Sigmoid colon (tissue), 7 donors: ENCODE measurements around the gene SLAMF1. TPM values are rescaled to one million over a fixed set of nuclear protein-coding genes. Genes with fewer than 3 reads are reported as not detected.

Experiments used
- DNase-seq: peaks from one replicate; pipeline ENCODE4 v3.0.0-alpha.2; 2019
- H3K27ac ChIP-seq, 4 donors: fragments of 200-600 bp; sonication (generic); one replicate each; pipeline ENCODE4 v1.5.1; 2016 to 2019; ENCODE audit warnings: mild to moderate bottlenecking in 1 of 4
- H3K27me3 ChIP-seq, 3 donors: fragments of 200-600 bp; sonication (generic); one replicate each; pipeline ENCODE4 v1.5.1; 2019; ENCODE audit warnings: mild to moderate bottlenecking in 1 of 3
- H3K36me3 ChIP-seq, 4 donors: fragments of 200-600 bp; sonication (generic); one replicate each; pipeline ENCODE4 v1.5.1; 2016 to 2019
- H3K4me1 ChIP-seq, 4 donors: fragments of 200-600 bp; sonication (generic); one replicate each; pipeline ENCODE4 v1.5.1; 2017 to 2019
- H3K4me3 ChIP-seq, 4 donors: fragments of 200-600 bp; sonication (generic); one replicate each; pipeline ENCODE4 v1.5.1; 2017 to 2019; ENCODE audit warnings: mild to moderate bottlenecking in 2 of 4, moderate library complexity in 1 of 4
- H3K9me3 ChIP-seq, 4 donors: fragments of 200-600 bp in 3 of 4; sonication (generic) in 3 of 4; one replicate each; pipeline versions ENCODE4 v1.5.1 to v1.6.1; 2013 to 2019
- EP300 ChIP-seq, 4 donors: sonication (generic); formaldehyde crosslinking; IDR thresholded peaks; one replicate each; pipeline ENCODE4 v1.6.1; 2017; ENCODE audit warnings: antibody characterized with exemption in 4 of 4
- POLR2A ChIP-seq, 2 donors: fragments of 450-650 bp; IDR thresholded peaks; one replicate each; pipeline ENCODE4 v1.6.1; 2016; ENCODE audit warnings: antibody characterized with exemption in 2 of 2, mild to moderate bottlenecking in 2 of 2, moderate library complexity in 2 of 2
- POLR2AphosphoS5 ChIP-seq, 4 donors: sonication (generic); formaldehyde crosslinking; IDR thresholded peaks; one replicate each; pipeline ENCODE4 v1.6.1; 2017; ENCODE audit warnings: antibody characterized with exemption in 4 of 4
- WGBS, 2 donors: extraction: QIAGEN DNeasy Blood & Tissue Kit; methylation state at CpG; one replicate each; pipeline ENCODE4 v1.1.7; 2013; 5-methylcytosine and 5-hydroxymethylcytosine counted together
- intact Hi-C: fragments of 100-400 bp; cut with DNase I; formaldehyde crosslinking; loops from one replicate; pipeline ENCODE4 v1.15.1; 2023
- polyA plus RNA-seq, 3 donors: library from polyadenylated mRNA; stranded (reverse); fragments of 200-250 nt; gene quantifications; one replicate each; pipeline ENCODE4 v1.2.3, GENCODE V29; 2013
- total RNA-seq, 4 donors: library from RNA; depleted of rRNA; stranded (reverse); fragments of >200 nt; gene quantifications; one replicate each; pipeline ENCODE4 v1.1.0, GENCODE V29; 2016
- TF ChIP-seq, protein P1 (sequence below), 4 experiments: fragments of 450-650 bp in 3 of 4; fragments of 200-600 bp in 1 of 4; IDR thresholded peaks; one replicate each; pipeline ENCODE4 v1.5.1; 2016 to 2019; ENCODE audit warnings: antibody characterized with exemption in 4 of 4, mild to moderate bottlenecking in 3 of 4, moderate library complexity in 2 of 4
- donor health status: healthy with polysubstance abuse.
- donor health status: Bipolar disorder and iron deficiency.
- donor health status: healthy.

The SLAMF1 gene
- total and polyA plus RNA-seq, 7 donors: under 0.01 to 6.1 (median 0.28) TPM; not detected in 2

DNA sequence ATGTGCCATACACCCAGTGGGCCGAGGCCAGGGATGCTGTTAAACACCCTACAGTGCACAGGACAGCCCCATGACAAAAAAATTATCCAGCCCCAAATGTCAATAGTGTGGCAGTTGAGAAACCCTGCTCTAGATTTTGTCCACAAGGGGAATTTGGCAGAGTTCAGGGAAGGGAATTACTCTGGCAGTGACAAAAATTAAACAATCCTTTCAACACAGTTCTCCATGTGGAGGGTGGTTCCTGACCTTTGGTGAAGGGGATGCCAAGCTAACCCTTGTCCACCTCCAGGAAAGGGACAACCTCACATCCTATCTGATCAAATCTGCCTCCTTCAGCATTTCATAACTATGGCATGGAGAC, 39.2 kb downstream of the SLAMF1 start:
- Histone ChIP-seq H3K27me3 (peaks cover 0 to 4% (median 0%) of the 10 kb centered on the region in 3 donors), H3K4me1 (no peaks in the 10 kb centered on the region), H3K27ac (no peak overlapping the region), H3K9me3 (no peaks in the 10 kb centered on the region), H3K4me3 (no peak overlapping the region), H3K36me3 (no peaks in the 10 kb centered on the region)
- intact Hi-C loops: loop anchor here (5.0 kb wide), 1 partner anchor 180 kb away; no protein-coding TSS in a partner anchor
- no peak for TF ChIP-seq POLR2A (IDR thresholded peaks at IDR 0.05)
- TF ChIP-seq, protein P1, sequence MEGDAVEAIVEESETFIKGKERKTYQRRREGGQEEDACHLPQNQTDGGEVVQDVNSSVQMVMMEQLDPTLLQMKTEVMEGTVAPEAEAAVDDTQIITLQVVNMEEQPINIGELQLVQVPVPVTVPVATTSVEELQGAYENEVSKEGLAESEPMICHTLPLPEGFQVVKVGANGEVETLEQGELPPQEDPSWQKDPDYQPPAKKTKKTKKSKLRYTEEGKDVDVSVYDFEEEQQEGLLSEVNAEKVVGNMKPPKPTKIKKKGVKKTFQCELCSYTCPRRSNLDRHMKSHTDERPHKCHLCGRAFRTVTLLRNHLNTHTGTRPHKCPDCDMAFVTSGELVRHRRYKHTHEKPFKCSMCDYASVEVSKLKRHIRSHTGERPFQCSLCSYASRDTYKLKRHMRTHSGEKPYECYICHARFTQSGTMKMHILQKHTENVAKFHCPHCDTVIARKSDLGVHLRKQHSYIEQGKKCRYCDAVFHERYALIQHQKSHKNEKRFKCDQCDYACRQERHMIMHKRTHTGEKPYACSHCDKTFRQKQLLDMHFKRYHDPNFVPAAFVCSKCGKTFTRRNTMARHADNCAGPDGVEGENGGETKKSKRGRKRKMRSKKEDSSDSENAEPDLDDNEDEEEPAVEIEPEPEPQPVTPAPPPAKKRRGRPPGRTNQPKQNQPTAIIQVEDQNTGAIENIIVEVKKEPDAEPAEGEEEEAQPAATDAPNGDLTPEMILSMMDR (IDR thresholded peaks at IDR 0.05): no peak
- TF ChIP-seq POLR2AphosphoS5 (IDR thresholded peaks at IDR 0.05): no peak
- no peak for TF ChIP-seq EP300 (IDR thresholded peaks at IDR 0.05)
- no peak for DNase-seq
- 94 to 98% methylated on average over 1 of the region's 1 CpG for WGBS, 2 donors

DNA sequence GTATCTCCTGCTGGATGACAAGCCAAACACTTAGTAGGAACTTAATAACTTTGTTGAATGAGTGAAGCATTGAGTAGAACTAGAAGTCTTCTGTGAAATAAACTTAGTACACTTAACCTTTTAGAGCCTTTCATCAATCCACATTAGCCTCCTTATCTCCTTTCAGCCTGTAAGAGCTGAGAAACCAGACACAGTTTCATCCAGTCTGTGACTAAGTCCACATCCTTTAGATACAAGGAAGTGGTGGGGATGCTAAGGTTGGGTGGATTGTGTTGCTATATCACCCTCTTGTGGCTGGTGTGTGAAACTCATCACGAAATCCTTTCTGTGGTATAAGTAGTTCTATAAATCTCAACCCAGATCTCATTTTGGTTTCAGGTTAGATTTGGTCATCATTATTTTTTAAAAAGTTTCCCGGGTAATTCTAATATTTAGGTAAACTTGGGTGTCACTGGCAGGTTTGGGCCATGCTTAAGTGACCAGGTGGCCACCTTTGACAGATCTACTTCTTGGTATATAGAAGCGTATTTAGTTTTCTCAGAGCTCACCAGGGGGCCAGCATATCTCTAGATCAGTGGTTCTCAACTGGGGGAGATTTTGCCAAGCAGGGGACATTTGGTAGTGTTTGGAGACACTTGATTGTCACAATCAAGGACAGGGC, 39.7 kb downstream of the SLAMF1 start:
- Histone ChIP-seq H3K27ac (no peak overlapping the region), H3K36me3 (no peaks in the 10 kb centered on the region), H3K4me3 (no peak overlapping the region), H3K27me3 (no peaks in the 10 kb centered on the region), H3K9me3 (no peaks in the 10 kb centered on the region), H3K4me1 (no peaks in the 10 kb centered on the region)
- intact Hi-C loops: loop anchor here (5.0 kb wide), 1 partner anchor 180 kb away; no protein-coding TSS in a partner anchor
- 32 to 33% methylated on average over 3 of the region's 3 CpGs for WGBS, 2 donors
- DNase-seq: no peak
- TF ChIP-seq POLR2AphosphoS5 (IDR thresholded peaks at IDR 0.05) (no peak), POLR2A (IDR thresholded peaks at IDR 0.05) (no peak), EP300 (IDR thresholded peaks at IDR 0.05) (no peak)
- TF ChIP-seq, protein P1 (IDR thresholded peaks at IDR 0.05): peak in 3 of 4 experiments; percentile 24 to 51 (median 39)

DNA sequence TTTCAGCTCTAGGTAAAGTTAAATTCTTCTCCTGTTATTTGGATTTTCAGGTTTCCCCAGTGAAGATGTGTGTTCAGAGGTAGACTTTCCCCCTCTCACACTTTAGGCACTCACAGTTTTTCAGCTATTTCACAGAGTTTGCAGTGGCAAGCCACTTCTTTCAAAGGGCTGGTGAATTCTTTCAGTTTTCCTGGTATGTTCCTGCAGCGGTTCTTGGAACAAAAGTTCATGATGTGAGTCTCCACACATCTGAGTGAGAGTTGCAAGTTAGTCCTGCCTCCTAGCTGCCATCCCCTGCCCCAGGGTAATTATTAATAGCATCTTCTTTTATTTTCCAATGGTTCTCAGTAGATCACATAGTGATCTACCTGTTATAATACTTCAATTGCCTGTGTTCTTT, 40.2 kb downstream of the SLAMF1 start:
- no peak for DNase-seq
- H3K4me3 ChIP-seq: no peak overlapping the region
- no peaks in the 10 kb centered on the region for H3K9me3 ChIP-seq
- intact Hi-C loops: loop anchor here (5.0 kb wide), 1 partner anchor 179 kb away; no protein-coding TSS in a partner anchor
- no peak for TF ChIP-seq POLR2A (IDR thresholded peaks at IDR 0.05)
- no peak for TF ChIP-seq EP300 (IDR thresholded peaks at IDR 0.05)
- TF ChIP-seq, protein P1 (IDR thresholded peaks at IDR 0.05): no peak
- TF ChIP-seq POLR2AphosphoS5 (IDR thresholded peaks at IDR 0.05): no peak
- H3K4me1 ChIP-seq: no peaks in the 10 kb centered on the region
- 81 to 83% methylated on average over 1 of the region's 1 CpG for WGBS, 2 donors
- H3K36me3 ChIP-seq: no peaks in the 10 kb centered on the region
- no peaks in the 10 kb centered on the region for H3K27me3 ChIP-seq
- H3K27ac ChIP-seq: no peak overlapping the region

DNA sequence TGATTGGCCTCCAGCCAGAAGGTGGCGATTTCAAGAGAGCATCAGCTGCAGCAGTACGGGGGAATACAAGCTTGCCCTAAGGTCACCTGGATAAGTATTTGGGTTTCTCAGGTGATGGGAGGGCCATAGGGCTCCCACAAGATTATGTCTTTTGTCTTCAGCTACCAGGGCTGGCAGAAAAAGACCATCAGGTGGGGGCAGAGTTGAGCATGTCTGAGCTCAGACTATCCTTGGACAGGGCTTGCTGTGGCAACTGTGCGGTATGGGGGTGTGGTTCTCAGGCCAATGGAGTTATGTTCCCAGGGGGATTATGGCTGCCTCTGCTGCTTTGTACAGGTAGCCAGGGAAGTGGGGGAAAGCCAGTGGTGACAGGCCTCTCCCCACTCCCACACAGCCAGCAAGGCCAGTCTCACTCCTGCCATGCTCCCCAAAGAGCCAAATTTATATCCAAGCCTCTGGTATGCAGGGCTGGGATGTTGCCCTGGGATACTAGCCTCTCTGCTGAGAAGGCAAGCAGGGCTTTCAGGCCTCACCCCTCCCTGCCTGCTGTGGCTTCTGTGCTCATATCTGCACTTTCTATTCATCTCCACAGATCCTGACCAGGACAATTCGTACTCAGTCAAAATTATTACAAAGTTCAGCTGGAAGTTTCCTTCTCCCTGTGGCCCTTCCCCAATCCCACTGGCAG, 40.9 kb downstream of the SLAMF1 start:
- no peak overlapping the region for H3K4me3 ChIP-seq
- no peaks in the 10 kb centered on the region for H3K4me1 ChIP-seq
- intact Hi-C loops: loop anchor here (5.0 kb wide), 1 partner anchor 179 kb away; no protein-coding TSS in a partner anchor
- 80 to 83% methylated on average over 4 of the region's 4 CpGs for WGBS, 2 donors
- H3K36me3 ChIP-seq: no peaks in the 10 kb centered on the region
- H3K27me3 ChIP-seq: no peaks in the 10 kb centered on the region
- no peak overlapping the region for H3K27ac ChIP-seq
- H3K9me3 ChIP-seq: peaks cover 0 to 1% (median 0%) of the 10 kb centered on the region in 4 donors
- TF ChIP-seq, protein P1 (IDR thresholded peaks at IDR 0.05): no peak
- TF ChIP-seq EP300 (IDR thresholded peaks at IDR 0.05): no peak
- DNase-seq: no peak
